ENCODE data around the gene HIP1R. TPM values are rescaled to one million over a fixed set of nuclear protein-coding genes. Genes with fewer than 3 reads are reported as not detected.

The HIP1R gene
- polyA plus RNA-seq, 2 of the 4 experiments (the other 2 are of a cell fraction), result 9.0 to 10.6 TPM

- DNase-seq (ENCODE audit: low read depth in 1 of 2, low spot score in 1 of 2) (no peak), ATAC-seq (peak in 1 of 2 experiments; percentile 11; a peak in 3 of 6 replicates), FAIRE-seq (no peak)
- 77% methylated on average over 14 of the region's 26 CpGs for WGBS (ENCODE audit: missing lambda C conversion rate)
- CTCF ChIA-PET, result interaction anchor here (0.6 to 18.6 kb wide), 23 partner anchors 11 to 747 kb away, joined by 3 to 522 read pairs (median 6); partner anchors contain the start of gene HIP1R
- Histone ChIP-seq H3K27ac (no peak overlapping the region), H3K4me2 (no peak overlapping the region), H3K4me1 (no peaks in the 10 kb centered on the region), H3K4me3 (no peak overlapping the region), H3K9me3 (no peaks in the 10 kb centered on the region)
- POLR2A ChIA-PET, result interaction anchor here (0.6 kb wide), 1 partner anchor 43 kb away, joined by 4 read pairs; no protein-coding TSS in a partner anchor
- TF ChIP-seq NFE2L2 (conservative IDR thresholded peaks at IDR 0.05; ENCODE audit: low read length), result no peak
- TF ChIP-seq CBX2 (IDR thresholded peaks at IDR 0.05; ENCODE audit: borderline replicate concordance, low read depth), result no peak
- TF ChIP-seq RNF2 (IDR thresholded peaks at IDR 0.05; ENCODE audit: borderline replicate concordance, low read depth), result no peak
- TF ChIP-seq BCL3 (IDR thresholded peaks at IDR 0.05), result no peak
- no peak for TF ChIP-seq USF2 (IDR thresholded peaks at IDR 0.05)
- TF ChIP-seq FOSL2 (IDR thresholded peaks at IDR 0.05), result no peak
- TF ChIP-seq FOSL2 (CRISPR knock-in tag; IDR thresholded peaks at IDR 0.05), result no peak
- no peak for TF ChIP-seq CBX8 (IDR thresholded peaks at IDR 0.05)
- no peak for TF ChIP-seq ATOH8 (CRISPR knock-in tag; IDR thresholded peaks at IDR 0.05; ENCODE audit: low read depth)
- no peak for TF ChIP-seq HDAC2 (IDR thresholded peaks at IDR 0.05)
- TF ChIP-seq EHF (CRISPR knock-in tag; IDR thresholded peaks at IDR 0.05), result no peak
- TF ChIP-seq RCOR1 (IDR thresholded peaks at IDR 0.05; ENCODE audit: low read depth, low read length), result no peak
Observed at GRCh38 chr12:122859303-122860039, 24.2 kb downstream of the HIP1R start.

- Histone ChIP-seq H3K4me3 (no peak overlapping the region), H3K4me1 (no peaks in the 10 kb centered on the region), H3K27ac (0 out of 6 replicates have a peak overlapping the region, but pooled peaks of 1 of the 2 experiments have one; percentile 20), H3K9me3 (no peaks in the 10 kb centered on the region), H3K4me2 (no peak overlapping the region)
- ATAC-seq (peak; percentile 63 to 87), FAIRE-seq (peak; percentile 61), DNase-seq (ENCODE audit: low read depth in 1 of 2, low spot score in 1 of 2) (peak; percentile 72 to 83)
- 45% methylated on average over 27 of the region's 28 CpGs for WGBS (ENCODE audit: missing lambda C conversion rate)
- ChIA-PET POLR2A (interaction anchor here (0.6 to 0.7 kb wide), 2 partner anchors 43 to 114 kb away, joined by 3 to 4 read pairs; no protein-coding TSS in a partner anchor), CTCF (interaction anchor here (0.6 to 18.6 kb wide), 58 partner anchors 8 to 781 kb away, joined by 3 to 522 read pairs (median 5); partner anchors contain the start of genes ABCB9 and HIP1R)
- TF ChIP-seq CTCF (IDR thresholded peaks at IDR 0.05) (peak; percentile 93), HOXB13 (CRISPR knock-in tag; IDR thresholded peaks at IDR 0.05; ENCODE audit: low read depth) (no peak), POLR2AphosphoS2 (conservative IDR thresholded peaks at IDR 0.05; ENCODE audit: low read length) (no peak), HDAC2 (IDR thresholded peaks at IDR 0.05) (no peak), PHF8 (IDR thresholded peaks at IDR 0.05; ENCODE audit: borderline replicate concordance, low read depth) (no peak), MAFK (IDR thresholded peaks at IDR 0.05; ENCODE audit: partially characterized antibody) (no peak), GATA3 (IDR thresholded peaks at IDR 0.05; ENCODE audit: borderline replicate concordance) (no peak), PBX3 (IDR thresholded peaks at IDR 0.05) (no peak), SREBF2 (IDR thresholded peaks at IDR 0.05) (no peak), RAD21 (conservative IDR thresholded peaks at IDR 0.05 in 1 of 2, IDR thresholded peaks at IDR 0.05 in 1 of 2) (peak; percentile 96 to 98), ZSCAN20 (CRISPR knock-in tag; IDR thresholded peaks at IDR 0.05) (no peak), ATOH8 (CRISPR knock-in tag; IDR thresholded peaks at IDR 0.05; ENCODE audit: low read depth) (no peak), SMC3 (IDR thresholded peaks at IDR 0.05) (peak; percentile 95), FOSB (CRISPR knock-in tag; IDR thresholded peaks at IDR 0.05) (no peak), NR3C1 (IDR thresholded peaks at IDR 0.05) (no peak), EHMT2 (IDR thresholded peaks at IDR 0.05; ENCODE audit: low read depth) (no peak), EP300 (IDR thresholded peaks at IDR 0.05) (no peak), ESRRA (IDR thresholded peaks at IDR 0.05; ENCODE audit: borderline replicate concordance, low read length) (peak; percentile 75; the same call in 1 of the 2 replicates), JUN (IDR thresholded peaks at IDR 0.05) (no peak), NFE2L2 (conservative IDR thresholded peaks at IDR 0.05; ENCODE audit: low read length) (no peak)
Observed at GRCh38 chr12:122860040-122860853, 25.0 kb downstream of the HIP1R start.

Measured in A549 (cell line).